LNCAP (cell line): ENCODE results near the gene BUB1.

ENCODE experiments used
- CTCF ChIP-seq: fragments of 450-650 bp; IDR thresholded peaks from 2 replicates; pipeline ENCODE4 v1.5.1; 2017; ENCODE audit warnings: mild to moderate bottlenecking

The BUB1 gene

DNA sequence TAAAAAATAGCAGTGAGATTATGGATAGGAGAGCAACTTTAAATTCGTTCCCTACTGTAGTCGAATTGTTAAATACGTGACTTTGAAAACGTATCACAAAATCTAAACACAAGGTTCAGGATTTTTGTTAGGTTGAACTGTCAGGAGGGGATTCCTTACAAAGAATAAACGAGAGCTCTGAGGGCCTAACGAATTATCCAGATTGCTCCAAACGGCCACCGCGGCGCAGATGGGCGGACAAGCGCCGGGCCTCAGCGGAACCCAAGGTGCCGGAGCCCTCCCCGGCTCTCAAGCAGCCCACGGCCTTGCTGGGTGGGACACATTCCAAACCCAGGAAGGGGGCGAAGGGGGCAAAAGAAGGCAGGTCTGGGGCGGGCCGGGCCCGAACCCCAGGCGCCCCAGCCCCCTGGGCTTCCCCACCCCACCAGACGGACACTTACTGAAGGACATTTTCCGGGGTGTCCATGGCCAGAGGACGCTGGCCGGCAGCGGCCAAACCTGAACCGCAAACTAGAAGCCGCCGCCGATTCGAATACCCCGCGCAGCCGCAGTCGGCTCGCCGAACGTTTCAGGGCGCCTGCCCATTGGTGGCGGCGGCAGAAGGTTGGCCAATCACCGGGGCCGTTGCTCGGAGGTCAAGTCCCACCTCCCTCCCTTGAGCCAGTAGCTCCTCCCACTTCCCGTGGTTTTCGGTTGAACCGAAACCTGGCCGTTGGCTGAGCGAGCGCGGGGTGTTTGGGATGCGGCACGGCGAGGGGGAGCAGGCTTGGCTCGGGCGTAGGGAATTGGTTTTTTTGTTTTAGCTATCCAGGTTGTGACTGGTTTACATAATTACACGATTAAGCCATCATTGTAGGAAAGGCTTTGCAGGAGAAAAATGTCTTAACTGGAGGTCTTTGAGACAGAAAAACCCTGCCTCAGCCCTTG, at the start of gene BUB1:
BUB1 (minus strand) TSS at position 534 of the 927 bp plus-strand sequence; CDS start at position 466, 68 bp downstream.
- no peak for TF ChIP-seq CTCF

DNA sequence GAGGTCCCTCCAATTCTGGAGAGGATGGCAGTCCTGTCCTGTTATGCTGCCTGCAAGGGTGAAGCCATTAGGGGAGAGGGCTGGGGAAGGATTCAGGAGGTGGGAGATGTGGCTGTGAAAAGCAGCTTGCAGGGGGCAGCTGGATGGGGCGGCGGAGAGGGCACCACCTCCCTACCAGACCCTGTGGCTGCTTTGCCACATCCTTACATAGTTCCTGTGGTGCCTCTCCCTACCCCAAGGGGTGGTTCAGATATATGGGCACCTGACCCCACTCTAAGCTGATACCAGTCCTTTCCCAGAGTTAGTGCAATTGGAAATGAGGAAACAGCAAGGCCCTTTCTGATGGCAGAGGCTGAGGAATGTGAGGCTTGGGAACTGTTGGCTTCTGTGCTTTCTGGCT, 48.4 kb upstream of the BUB1 start:
- TF ChIP-seq CTCF = no peak

DNA sequence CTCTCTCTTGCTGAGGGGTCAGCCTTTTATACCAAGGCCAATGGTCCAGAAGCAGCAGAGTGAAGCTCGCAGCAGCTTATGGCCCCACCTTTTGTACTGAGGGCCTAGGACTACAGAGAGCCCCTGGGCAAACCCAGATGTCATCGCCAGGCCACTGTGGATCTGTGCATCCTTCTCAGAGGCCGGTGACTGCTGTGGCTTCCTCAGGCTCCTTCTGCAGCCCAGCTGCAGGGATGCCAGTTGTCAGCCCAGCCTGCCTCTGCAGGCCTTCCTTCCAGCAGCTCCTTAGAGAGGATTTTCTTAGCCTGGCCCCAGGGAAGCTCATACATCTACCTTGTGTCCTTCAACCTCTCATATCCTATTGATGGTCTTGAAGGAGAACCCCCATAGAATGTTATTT, 48.0 kb upstream of the BUB1 start:
- TF ChIP-seq CTCF = no peak

- no peak for TF ChIP-seq CTCF
Observed at GRCh38 chr2:110725370-110725769, 47.5 kb upstream of the BUB1 start.

DNA sequence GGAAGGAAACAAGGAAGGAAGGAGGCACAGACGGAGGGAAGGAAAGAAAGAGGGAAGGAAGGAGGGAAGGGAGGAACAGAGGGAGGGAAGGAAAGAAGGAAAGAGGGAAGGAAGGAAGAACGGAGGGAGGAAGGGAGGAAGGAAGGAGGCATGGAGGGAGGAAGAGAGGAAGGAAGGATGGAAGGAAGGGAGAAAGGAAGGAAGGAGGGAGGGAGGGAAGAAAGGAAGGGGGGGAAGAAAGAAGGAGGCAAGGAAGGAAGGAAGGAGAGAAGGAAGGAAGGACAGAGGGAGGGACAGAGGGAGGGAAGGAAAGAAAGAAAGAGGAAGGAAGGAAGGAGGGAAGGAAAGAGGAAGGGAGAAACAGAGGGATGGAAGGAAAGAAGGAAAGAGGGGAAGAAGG, 47.0 kb upstream of the BUB1 start:
- TF ChIP-seq CTCF = no peak

DNA sequence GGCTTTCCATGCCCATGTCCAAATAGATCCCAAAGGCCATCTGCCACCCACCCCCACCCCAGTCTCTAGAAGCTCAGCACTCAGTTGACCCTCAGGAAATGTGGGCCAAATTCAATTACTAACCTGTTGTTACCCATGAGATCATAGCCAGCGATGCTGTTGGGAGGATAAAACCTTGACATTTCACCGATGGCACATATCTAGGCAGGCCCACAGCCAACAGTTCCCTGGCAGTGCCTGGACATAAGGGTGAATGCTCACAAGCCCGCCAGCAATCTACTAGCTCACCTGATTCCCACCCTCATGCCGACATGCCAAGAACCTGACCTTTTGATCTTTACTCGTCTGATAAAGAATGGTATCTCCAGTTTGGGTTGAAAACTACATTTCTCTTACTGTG, 42.7 kb upstream of the BUB1 start:
- no peak for TF ChIP-seq CTCF

DNA sequence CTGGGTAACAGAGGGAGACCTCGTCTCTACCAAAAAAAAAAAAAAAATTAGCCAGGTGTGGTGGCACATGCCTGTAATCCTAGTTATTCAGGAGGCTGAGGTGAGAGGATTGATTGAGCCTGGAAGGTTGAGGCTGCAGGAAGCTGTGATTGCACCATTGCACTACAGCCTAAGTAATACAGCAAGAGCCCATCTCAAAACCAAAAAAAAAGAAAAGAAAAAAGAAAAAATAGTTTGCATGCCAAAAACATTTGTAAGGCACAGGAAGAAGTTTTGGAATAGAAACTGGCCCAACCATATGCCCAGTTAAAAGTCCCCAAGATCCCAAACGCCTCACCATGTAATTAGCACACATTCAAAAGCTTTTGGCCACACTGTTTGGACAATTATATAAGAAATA, 41.1 kb upstream of the BUB1 start:
- TF ChIP-seq CTCF = no peak
